Adrenal gland (tissue), 5 donors: ENCODE data around the gene NAGPA.

Experiments
- CTCF ChIP-seq, 6 experiments: fragments of 450-650 bp in 4 of 6; fragments of 200-600 bp in 2 of 6; sonication (generic) in 1 of 6; IDR thresholded peaks; 1 replicate in 5 of 6; 2 replicates in 1 of 6; pipeline versions ENCODE4 v1.5.1 to v1.8.0; 2016 to 2021; ENCODE audit warnings: antibody characterized with exemption in 6 of 6, mild to moderate bottlenecking in 2 of 6, moderate library complexity in 1 of 6
- POLR2A ChIP-seq, 2 donors: fragments of 450-650 bp; IDR thresholded peaks; one replicate each; pipeline ENCODE4 v1.6.1; 2017; ENCODE audit warnings: antibody characterized with exemption in 2 of 2, mild to moderate bottlenecking in 2 of 2, moderate library complexity in 1 of 2
- donor health status: DM: no; HTN: no; CAD: no.

GRCh38 chr16:5032748-5033167 lies 977 bp downstream of the NAGPA start:
- TF ChIP-seq CTCF (IDR thresholded peaks at IDR 0.05) (no peak), POLR2A (IDR thresholded peaks at IDR 0.05) (no peak)
